WTC11 (cell line): ENCODE measurements around the gene NTNG2. TPM values are rescaled to one million over a fixed set of nuclear protein-coding genes. Genes with fewer than 3 reads are reported as not detected.

ENCODE experiments used
- ATAC-seq: fragments of 200-7000 bp; cut with Tn5 transposase; 2 replicates; pipeline ENCODE4 v1.10.0; 2021; ENCODE audit warnings: mild to moderate bottlenecking, moderate library complexity
- CTCF ChIA-PET: fragments of 300-600 bp; sonication (Branson Sonifier 250); formaldehyde crosslinking; loops from one replicate; lab custom pipeline; 2021; ENCODE audit warnings: antibody characterized with exemption; lab: Charles Lee
- POLR2A ChIA-PET: fragments of 350-600 bp; sonication (Branson Sonifier 250); formaldehyde crosslinking; loops from one replicate; lab custom pipeline; 2021; ENCODE audit warnings: antibody characterized with exemption; lab: Charles Lee
- DNase-seq: peaks from one replicate; pipeline ENCODE4 v3.0.0; 2021; ENCODE audit warnings: low spot score
- H3K27ac Mint-ChIP-seq: 2 replicates; pipeline ENCODE4 v1.8.0; 2021; ENCODE audit warnings: mixed read lengths
- H3K27me3 Mint-ChIP-seq: 2 replicates; pipeline ENCODE4 v1.8.0; 2021; ENCODE audit warnings: low read depth, mild to moderate bottlenecking, moderate library complexity, mixed read lengths
- H3K36me3 Mint-ChIP-seq: 2 replicates; pipeline ENCODE4 v1.8.0; 2021; ENCODE audit warnings: mixed read lengths
- H3K4me1 Mint-ChIP-seq: 2 replicates; pipeline ENCODE4 v1.8.0; 2022; ENCODE audit warnings: mixed read lengths
- H3K4me3 Mint-ChIP-seq: 2 replicates; pipeline ENCODE4 v1.8.0; 2021; ENCODE audit warnings: mild to moderate bottlenecking, moderate library complexity, mixed read lengths
- H3K9me3 Mint-ChIP-seq: 2 replicates; pipeline ENCODE4 v1.8.0; 2021; ENCODE audit warnings: mixed read lengths
- CREB1 ChIP-seq: sonication (generic); formaldehyde crosslinking; IDR thresholded peaks from 2 replicates; pipeline ENCODE4 v1.8.0; 2023; ENCODE audit warnings: mild to moderate bottlenecking, missing genetic modification reagents
- CTCF ChIP-seq: fragments of 200-600 bp; IDR thresholded peaks from 2 replicates; pipeline ENCODE4 v1.8.0; 2022; ENCODE audit warnings: antibody characterized with exemption
- EMX1 ChIP-seq: fragments of 250-450 bp; sonication (Bioruptor Pico); IDR thresholded peaks from 2 replicates; pipeline ENCODE4 v1.8.0; 2021; ENCODE audit warnings: mild to moderate bottlenecking
- ESRRA ChIP-seq: sonication (generic); formaldehyde crosslinking; IDR thresholded peaks from 2 replicates; pipeline ENCODE4 v1.8.1; 2022; ENCODE audit warnings: mild to moderate bottlenecking, missing genetic modification reagents, borderline replicate concordance
- FOXK1 ChIP-seq: sonication (generic); formaldehyde crosslinking; IDR thresholded peaks from 2 replicates; pipeline ENCODE4 v1.8.0; 2022; ENCODE audit warnings: mild to moderate bottlenecking, moderate library complexity, missing genetic modification reagents
- FOXP1 ChIP-seq: sonication (generic); formaldehyde crosslinking; IDR thresholded peaks from 2 replicates; pipeline ENCODE4 v1.8.0; 2022; ENCODE audit warnings: missing genetic modification reagents, mild to moderate bottlenecking, moderate library complexity, borderline replicate concordance
- MXD4 ChIP-seq: fragments of 250-450 bp; sonication (Bioruptor Pico); IDR thresholded peaks from 2 replicates; pipeline ENCODE4 v1.8.0; 2021; ENCODE audit warnings: mild to moderate bottlenecking, moderate library complexity, borderline replicate concordance
- SP1 ChIP-seq: sonication (generic); formaldehyde crosslinking; conservative IDR thresholded peaks from 2 replicates; pipeline ENCODE4 v1.8.1; 2022; ENCODE audit warnings: missing genetic modification reagents
- TEAD1 ChIP-seq: sonication (generic); formaldehyde crosslinking; IDR thresholded peaks from 2 replicates; pipeline ENCODE4 v1.8.0; 2022; ENCODE audit warnings: mild to moderate bottlenecking, missing genetic modification reagents
- TEAD4 ChIP-seq: sonication (generic); formaldehyde crosslinking; IDR thresholded peaks from 2 replicates; pipeline ENCODE4 v1.8.0; 2022; ENCODE audit warnings: mild to moderate bottlenecking, missing genetic modification reagents
- ZBTB43 ChIP-seq: sonication (generic); formaldehyde crosslinking; IDR thresholded peaks from 2 replicates; pipeline ENCODE4 v1.8.1; 2023; ENCODE audit warnings: mild to moderate bottlenecking, missing genetic modification reagents
- ZNF121 ChIP-seq: sonication (generic); formaldehyde crosslinking; IDR thresholded peaks from 2 replicates; pipeline ENCODE4 v1.8.0; 2023; ENCODE audit warnings: missing genetic modification reagents
- ZNF263 ChIP-seq: sonication (generic); formaldehyde crosslinking; IDR thresholded peaks from 2 replicates; pipeline ENCODE4 v1.8.1; 2022; ENCODE audit warnings: low read depth, mild to moderate bottlenecking, moderate library complexity, missing genetic modification reagents
- total RNA-seq: library from RNA; stranded (reverse); gene quantifications from 3 replicates; pipeline ENCODE4 v1.2.3, GENCODE V29; 2021
- TF ChIP-seq, protein P1 (sequence below): sonication (generic); formaldehyde crosslinking; IDR thresholded peaks from 2 replicates; pipeline ENCODE4 v1.8.1; 2022; ENCODE audit warnings: missing genetic modification reagents, borderline replicate concordance
- TF ChIP-seq, protein P2 (sequence below): sonication (generic); formaldehyde crosslinking; IDR thresholded peaks from 2 replicates; pipeline ENCODE4 v1.8.1; 2023; ENCODE audit warnings: mild to moderate bottlenecking, missing genetic modification reagents, moderate library complexity
- TF ChIP-seq, protein P3 (sequence below): sonication (generic); formaldehyde crosslinking; IDR thresholded peaks from 2 replicates; pipeline ENCODE4 v1.8.0; 2023; ENCODE audit warnings: missing genetic modification reagents, mild to moderate bottlenecking, borderline replicate concordance
- TF ChIP-seq, protein P4 (sequence below): sonication (generic); formaldehyde crosslinking; IDR thresholded peaks from 2 replicates; pipeline ENCODE4 v1.8.0; 2022; ENCODE audit warnings: mild to moderate bottlenecking, missing genetic modification reagents

The NTNG2 gene
- total RNA-seq, 1 experiment from 2014 or later: 3.1 TPM

- H3K27ac Mint-ChIP-seq: no peak overlapping the region; the same call in 1 of the 2 replicates
- POLR2A ChIA-PET: no interaction called here
- DNase-seq (no peak), ATAC-seq (no peak)
- no peak overlapping the region for H3K4me3 Mint-ChIP-seq
- peaks cover 27% of the 10 kb centered on the region for H3K36me3 Mint-ChIP-seq
- H3K9me3 Mint-ChIP-seq: no peaks in the 10 kb centered on the region
- no peaks in the 10 kb centered on the region for H3K27me3 Mint-ChIP-seq
- CTCF ChIA-PET: interaction anchor here (1.8 kb wide), 1 partner anchor 30 kb away, joined by 5 read pairs; no protein-coding TSS in a partner anchor
- TF ChIP-seq ZNF121 (CRISPR knock-in tag): no peak
- no peak for TF ChIP-seq MXD4 (CRISPR knock-in tag)
- TF ChIP-seq CREB1 (CRISPR knock-in tag): no peak
- TF ChIP-seq ESRRA (CRISPR knock-in tag): no peak
- no peak for TF ChIP-seq TEAD1
- TF ChIP-seq TEAD4: no peak
- TF ChIP-seq SP1: no peak
- no peak for TF ChIP-seq ZBTB43 (CRISPR knock-in tag)
- TF ChIP-seq FOXK1 (CRISPR knock-in tag): no peak
- TF ChIP-seq, protein P1, sequence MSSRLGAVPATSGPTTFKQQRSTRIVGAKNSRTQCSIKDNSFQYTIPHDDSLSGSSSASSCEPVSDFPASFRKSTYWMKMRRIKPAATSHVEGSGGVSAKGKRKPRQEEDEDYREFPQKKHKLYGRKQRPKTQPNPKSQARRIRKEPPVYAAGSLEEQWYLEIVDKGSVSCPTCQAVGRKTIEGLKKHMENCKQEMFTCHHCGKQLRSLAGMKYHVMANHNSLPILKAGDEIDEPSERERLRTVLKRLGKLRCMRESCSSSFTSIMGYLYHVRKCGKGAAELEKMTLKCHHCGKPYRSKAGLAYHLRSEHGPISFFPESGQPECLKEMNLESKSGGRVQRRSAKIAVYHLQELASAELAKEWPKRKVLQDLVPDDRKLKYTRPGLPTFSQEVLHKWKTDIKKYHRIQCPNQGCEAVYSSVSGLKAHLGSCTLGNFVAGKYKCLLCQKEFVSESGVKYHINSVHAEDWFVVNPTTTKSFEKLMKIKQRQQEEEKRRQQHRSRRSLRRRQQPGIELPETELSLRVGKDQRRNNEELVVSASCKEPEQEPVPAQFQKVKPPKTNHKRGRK (CRISPR knock-in tag): no peak
- TF ChIP-seq, protein P2, sequence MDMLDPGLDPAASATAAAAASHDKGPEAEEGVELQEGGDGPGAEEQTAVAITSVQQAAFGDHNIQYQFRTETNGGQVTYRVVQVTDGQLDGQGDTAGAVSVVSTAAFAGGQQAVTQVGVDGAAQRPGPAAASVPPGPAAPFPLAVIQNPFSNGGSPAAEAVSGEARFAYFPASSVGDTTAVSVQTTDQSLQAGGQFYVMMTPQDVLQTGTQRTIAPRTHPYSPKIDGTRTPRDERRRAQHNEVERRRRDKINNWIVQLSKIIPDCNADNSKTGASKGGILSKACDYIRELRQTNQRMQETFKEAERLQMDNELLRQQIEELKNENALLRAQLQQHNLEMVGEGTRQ (CRISPR knock-in tag): no peak
- TF ChIP-seq, protein P3, sequence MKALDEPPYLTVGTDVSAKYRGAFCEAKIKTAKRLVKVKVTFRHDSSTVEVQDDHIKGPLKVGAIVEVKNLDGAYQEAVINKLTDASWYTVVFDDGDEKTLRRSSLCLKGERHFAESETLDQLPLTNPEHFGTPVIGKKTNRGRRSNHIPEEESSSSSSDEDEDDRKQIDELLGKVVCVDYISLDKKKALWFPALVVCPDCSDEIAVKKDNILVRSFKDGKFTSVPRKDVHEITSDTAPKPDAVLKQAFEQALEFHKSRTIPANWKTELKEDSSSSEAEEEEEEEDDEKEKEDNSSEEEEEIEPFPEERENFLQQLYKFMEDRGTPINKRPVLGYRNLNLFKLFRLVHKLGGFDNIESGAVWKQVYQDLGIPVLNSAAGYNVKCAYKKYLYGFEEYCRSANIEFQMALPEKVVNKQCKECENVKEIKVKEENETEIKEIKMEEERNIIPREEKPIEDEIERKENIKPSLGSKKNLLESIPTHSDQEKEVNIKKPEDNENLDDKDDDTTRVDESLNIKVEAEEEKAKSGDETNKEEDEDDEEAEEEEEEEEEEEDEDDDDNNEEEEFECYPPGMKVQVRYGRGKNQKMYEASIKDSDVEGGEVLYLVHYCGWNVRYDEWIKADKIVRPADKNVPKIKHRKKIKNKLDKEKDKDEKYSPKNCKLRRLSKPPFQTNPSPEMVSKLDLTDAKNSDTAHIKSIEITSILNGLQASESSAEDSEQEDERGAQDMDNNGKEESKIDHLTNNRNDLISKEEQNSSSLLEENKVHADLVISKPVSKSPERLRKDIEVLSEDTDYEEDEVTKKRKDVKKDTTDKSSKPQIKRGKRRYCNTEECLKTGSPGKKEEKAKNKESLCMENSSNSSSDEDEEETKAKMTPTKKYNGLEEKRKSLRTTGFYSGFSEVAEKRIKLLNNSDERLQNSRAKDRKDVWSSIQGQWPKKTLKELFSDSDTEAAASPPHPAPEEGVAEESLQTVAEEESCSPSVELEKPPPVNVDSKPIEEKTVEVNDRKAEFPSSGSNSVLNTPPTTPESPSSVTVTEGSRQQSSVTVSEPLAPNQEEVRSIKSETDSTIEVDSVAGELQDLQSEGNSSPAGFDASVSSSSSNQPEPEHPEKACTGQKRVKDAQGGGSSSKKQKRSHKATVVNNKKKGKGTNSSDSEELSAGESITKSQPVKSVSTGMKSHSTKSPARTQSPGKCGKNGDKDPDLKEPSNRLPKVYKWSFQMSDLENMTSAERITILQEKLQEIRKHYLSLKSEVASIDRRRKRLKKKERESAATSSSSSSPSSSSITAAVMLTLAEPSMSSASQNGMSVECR (CRISPR knock-in tag): no peak
- TF ChIP-seq EMX1: no peak
- no peak for TF ChIP-seq ZNF263 (CRISPR knock-in tag)
- no peak for TF ChIP-seq FOXP1 (CRISPR knock-in tag)
- no peak for TF ChIP-seq CTCF
- TF ChIP-seq, protein P4, sequence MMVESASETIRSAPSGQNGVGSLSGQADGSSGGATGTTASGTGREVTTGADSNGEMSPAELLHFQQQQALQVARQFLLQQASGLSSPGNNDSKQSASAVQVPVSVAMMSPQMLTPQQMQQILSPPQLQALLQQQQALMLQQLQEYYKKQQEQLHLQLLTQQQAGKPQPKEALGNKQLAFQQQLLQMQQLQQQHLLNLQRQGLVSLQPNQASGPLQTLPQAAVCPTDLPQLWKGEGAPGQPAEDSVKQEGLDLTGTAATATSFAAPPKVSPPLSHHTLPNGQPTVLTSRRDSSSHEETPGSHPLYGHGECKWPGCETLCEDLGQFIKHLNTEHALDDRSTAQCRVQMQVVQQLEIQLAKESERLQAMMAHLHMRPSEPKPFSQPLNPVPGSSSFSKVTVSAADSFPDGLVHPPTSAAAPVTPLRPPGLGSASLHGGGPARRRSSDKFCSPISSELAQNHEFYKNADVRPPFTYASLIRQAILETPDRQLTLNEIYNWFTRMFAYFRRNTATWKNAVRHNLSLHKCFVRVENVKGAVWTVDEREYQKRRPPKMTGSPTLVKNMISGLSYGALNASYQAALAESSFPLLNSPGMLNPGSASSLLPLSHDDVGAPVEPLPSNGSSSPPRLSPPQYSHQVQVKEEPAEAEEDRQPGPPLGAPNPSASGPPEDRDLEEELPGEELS (CRISPR knock-in tag): no peak
- no peaks in the 10 kb centered on the region for H3K4me1 Mint-ChIP-seq
These were observed 127.1 kb downstream of the NTNG2 start for GRCh38 chr9:132288966-132289365.
